Measurements from ENCODE around the gene NPC2. TPM values are rescaled to one million over a fixed set of nuclear protein-coding genes. Genes with fewer than 3 reads are reported as not detected.

The NPC2 gene
- total and polyA plus RNA-seq, 9 of the 15 experiments (the other 6 are each of a cell fraction or from before 2014, with no cell fraction given) = 16.6 to 74.1 (median 32.6) TPM

DNA sequence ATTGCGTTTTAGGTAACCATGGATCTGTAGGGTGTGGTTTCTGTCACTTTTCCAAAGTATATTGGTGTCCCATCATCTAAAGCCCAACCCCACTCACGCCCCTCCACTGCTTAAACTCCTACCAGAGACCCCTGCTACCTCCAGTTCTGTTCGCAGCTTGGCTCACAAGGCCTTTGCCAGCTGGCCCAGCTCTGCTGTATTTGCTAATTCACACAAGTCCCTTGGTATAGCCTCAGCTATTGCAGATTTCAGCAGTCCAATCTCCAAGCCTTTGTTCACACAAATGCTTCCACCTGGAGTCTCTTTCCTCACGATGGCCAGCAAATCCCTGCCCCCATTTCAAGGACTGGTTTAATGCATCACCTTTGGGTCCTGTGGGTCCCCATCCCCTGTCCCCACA is 24.6 kb upstream of the NPC2 start:
- no TSS peak for BruUV-seq (replicated peaks)
- 2% methylated on average over 4 of the region's 4 CpGs for WGBS (ENCODE audit: insufficient coverage, low coverage, missing lambda C conversion rate)

More for the DNA sequence above, 24.6 kb upstream of the NPC2 start:
- in situ Hi-C loops (cut with MboI) (no loop called here), intact Hi-C loops (cut with micrococcal nuclease) (no loop called here)
- no peaks in the 10 kb centered on the region for H4K20me1 ChIP-seq (replicated peaks; ENCODE audit: control insufficient read depth, insufficient read depth, low read length)
- peaks cover 2 to 43% of the 10 kb centered on the region in 2 experiments; a peak in 4 of 5 replicates for H3K27me3 ChIP-seq (ENCODE audit: control insufficient read depth in 2 of 2, insufficient read depth in 2 of 2, low read length in 2 of 2)
- H3K36me3 ChIP-seq (ENCODE audit: control insufficient read depth, insufficient read depth, low read length) = no peaks in the 10 kb centered on the region
- no peak overlapping the region for H3K9ac ChIP-seq (ENCODE audit: insufficient read depth in 1 of 2, low read depth in 2 of 2, low read length in 2 of 2)
- no peaks in the 10 kb centered on the region for H3K9me1 ChIP-seq (ENCODE audit: control insufficient read depth, insufficient read depth, low read length)
- ATAC-seq (no peak), DNase-seq (ENCODE audit: extremely low read depth in 1 of 4, low spot score in 3 of 4) (no peak), FAIRE-seq (no peak)
- no peak overlapping the region for H3K27ac ChIP-seq (ENCODE audit: extremely low read depth, low read depth, low read length)
- ChIA-PET POLR2A (no interaction called here), CTCF (ENCODE audit: low intra/inter-chr PET ratio) (no interaction called here)
- H3K4me2 ChIP-seq (ENCODE audit: insufficient read depth, low read length) = no peak overlapping the region
- H2AFZ ChIP-seq (ENCODE audit: low read depth, low read length) = no peak overlapping the region
- H3K79me2 ChIP-seq (ENCODE audit: control insufficient read depth, insufficient read depth, low read length) = no peaks in the 10 kb centered on the region
- H3K9me3 ChIP-seq (replicated peaks; ENCODE audit: control insufficient read depth, insufficient read depth, low read depth, low read length) = no peaks in the 10 kb centered on the region
- peaks cover 3 to 5% of the 10 kb centered on the region in 2 experiments; a peak in 3 of 5 replicates for H3K4me1 ChIP-seq (replicated peaks in 1 of 2; ENCODE audit: control insufficient read depth in 2 of 2, insufficient read depth in 2 of 2, low read length in 2 of 2)
- TF ChIP-seq NCOA6 (IDR thresholded peaks at IDR 0.05) = no peak
- TF ChIP-seq SIN3A (IDR thresholded peaks at IDR 0.05; ENCODE audit: borderline replicate concordance in 2 of 2, control insufficient read depth in 1 of 2, low read depth in 2 of 2, low read length in 2 of 2) = no peak
- no peak for TF ChIP-seq SMAD1 (IDR thresholded peaks at IDR 0.05; ENCODE audit: low read depth, low read length, partially characterized antibody)
- no peak for TF ChIP-seq FOXJ2 (tag; IDR thresholded peaks at IDR 0.05)
- no peak for TF ChIP-seq NFIC (IDR thresholded peaks at IDR 0.05)
- no peak for TF ChIP-seq CHD1 (IDR thresholded peaks at IDR 0.05; ENCODE audit: low read length)
- TF ChIP-seq SMARCC2 (IDR thresholded peaks at IDR 0.05; ENCODE audit: low read depth) = no peak
- no peak for TF ChIP-seq EHMT2 (IDR thresholded peaks at IDR 0.05)
- no peak for TF ChIP-seq NR2F6 (CRISPR knock-in tag; IDR thresholded peaks at IDR 0.05)
- TF ChIP-seq CBX2 (IDR thresholded peaks at IDR 0.05; ENCODE audit: insufficient read depth, low read length, poor library complexity, severe bottlenecking) = no peak
- no peak for TF ChIP-seq CXXC5 (CRISPR knock-in tag; IDR thresholded peaks at IDR 0.05)
- TF ChIP-seq SETDB1 (IDR thresholded peaks at IDR 0.05; ENCODE audit: low read length) = no peak
- TF ChIP-seq, protein P1, sequence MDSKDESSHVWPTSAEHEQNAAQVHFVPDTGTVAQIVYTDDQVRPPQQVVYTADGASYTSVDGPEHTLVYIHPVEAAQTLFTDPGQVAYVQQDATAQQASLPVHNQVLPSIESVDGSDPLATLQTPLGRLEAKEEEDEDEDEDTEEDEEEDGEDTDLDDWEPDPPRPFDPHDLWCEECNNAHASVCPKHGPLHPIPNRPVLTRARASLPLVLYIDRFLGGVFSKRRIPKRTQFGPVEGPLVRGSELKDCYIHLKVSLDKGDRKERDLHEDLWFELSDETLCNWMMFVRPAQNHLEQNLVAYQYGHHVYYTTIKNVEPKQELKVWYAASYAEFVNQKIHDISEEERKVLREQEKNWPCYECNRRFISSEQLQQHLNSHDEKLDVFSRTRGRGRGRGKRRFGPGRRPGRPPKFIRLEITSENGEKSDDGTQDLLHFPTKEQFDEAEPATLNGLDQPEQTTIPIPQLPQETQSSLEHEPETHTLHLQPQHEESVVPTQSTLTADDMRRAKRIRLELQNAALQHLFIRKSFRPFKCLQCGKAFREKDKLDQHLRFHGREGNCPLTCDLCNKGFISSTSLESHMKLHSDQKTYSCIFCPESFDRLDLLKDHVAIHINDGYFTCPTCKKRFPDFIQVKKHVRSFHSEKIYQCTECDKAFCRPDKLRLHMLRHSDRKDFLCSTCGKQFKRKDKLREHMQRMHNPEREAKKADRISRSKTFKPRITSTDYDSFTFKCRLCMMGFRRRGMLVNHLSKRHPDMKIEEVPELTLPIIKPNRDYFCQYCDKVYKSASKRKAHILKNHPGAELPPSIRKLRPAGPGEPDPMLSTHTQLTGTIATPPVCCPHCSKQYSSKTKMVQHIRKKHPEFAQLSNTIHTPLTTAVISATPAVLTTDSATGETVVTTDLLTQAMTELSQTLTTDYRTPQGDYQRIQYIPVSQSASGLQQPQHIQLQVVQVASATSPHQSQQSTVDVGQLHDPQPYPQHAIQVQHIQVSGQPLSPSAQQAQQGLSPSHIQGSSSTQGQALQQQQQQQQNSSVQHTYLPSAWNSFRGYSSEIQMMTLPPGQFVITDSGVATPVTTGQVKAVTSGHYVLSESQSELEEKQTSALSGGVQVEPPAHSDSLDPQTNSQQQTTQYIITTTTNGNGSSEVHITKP (IDR thresholded peaks at IDR 0.05; ENCODE audit: partially characterized antibody) = no peak
- TF ChIP-seq LCOR (CRISPR knock-in tag; IDR thresholded peaks at IDR 0.05) = no peak
- TF ChIP-seq, protein P2, sequence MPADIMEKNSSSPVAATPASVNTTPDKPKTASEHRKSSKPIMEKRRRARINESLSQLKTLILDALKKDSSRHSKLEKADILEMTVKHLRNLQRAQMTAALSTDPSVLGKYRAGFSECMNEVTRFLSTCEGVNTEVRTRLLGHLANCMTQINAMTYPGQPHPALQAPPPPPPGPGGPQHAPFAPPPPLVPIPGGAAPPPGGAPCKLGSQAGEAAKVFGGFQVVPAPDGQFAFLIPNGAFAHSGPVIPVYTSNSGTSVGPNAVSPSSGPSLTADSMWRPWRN (IDR thresholded peaks at IDR 0.05; ENCODE audit: low read depth) = no peak
- TF ChIP-seq TAF1 (IDR thresholded peaks at IDR 0.05; ENCODE audit: control insufficient read depth, extremely low read depth, insufficient read depth, low read length, severe bottlenecking) = no peak
- no peak overlapping the region for H3K4me3 ChIP-seq

Measured in K562 (cell line).